ENCODE results near the gene ANKRD30B.
"Not testable (repeated sequence)": the region's sequence is repeated elsewhere in the genome, so short reads cannot be mapped to it uniquely, and the experiment has no call there.

DNA sequence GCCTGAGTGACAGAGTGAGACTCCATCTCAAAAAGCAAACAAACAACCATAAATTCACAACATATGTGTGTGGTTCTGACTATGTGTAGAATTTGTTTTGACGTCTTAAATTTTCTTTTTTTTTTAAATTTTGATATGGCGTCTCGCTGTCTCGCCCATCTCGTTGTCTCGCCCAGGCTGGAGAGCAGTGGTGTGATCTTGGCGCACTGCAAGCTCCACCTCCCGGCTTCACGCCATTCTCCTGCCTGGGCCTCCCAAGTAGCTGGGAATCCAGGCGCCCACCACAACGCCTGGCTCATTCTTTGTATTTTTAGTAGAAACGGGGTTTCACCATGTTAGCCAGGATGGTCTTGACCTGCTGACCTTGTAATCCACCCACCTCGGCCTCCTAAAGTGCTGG, 63.1 kb downstream of the ANKRD30B start:
- TF ChIP-seq SRF (IDR thresholded peaks at IDR 0.05; ENCODE audit: low read depth, low read length); SP1 (IDR thresholded peaks at IDR 0.05; ENCODE audit: low read depth, low read length); RAD21 (IDR thresholded peaks at IDR 0.05 in 1 of 2, conservative IDR thresholded peaks at IDR 0.05 in 1 of 2; ENCODE audit: low read depth in 2 of 2, low read length in 2 of 2): not testable (repeated sequence)
